A673 (cell line): ENCODE results near the gene TENM4.

ENCODE experiments used
- CTCF ChIP-seq: fragments of 300-800, 200-600 bp; sonication (generic); conservative IDR thresholded peaks from 2 replicates; pipeline ENCODE4 v1.5.1; 2017; ENCODE audit warnings: low read depth, mild to moderate bottlenecking, antibody characterized with exemption, low read length, moderate library complexity, mixed read lengths
- EZH2 ChIP-seq: fragments of 200-600 bp; sonication (generic); IDR thresholded peaks from 2 replicates; pipeline ENCODE4 v1.6.1; 2017; ENCODE audit warnings: borderline replicate concordance, low read depth, mild to moderate bottlenecking, mixed read lengths, antibody characterized with exemption, low read length; ENCODE audit not compliant: poor library complexity, severe bottlenecking

GRCh38 chr11:79060081-79060953, 380.5 kb downstream of the TENM4 start:
- TF ChIP-seq CTCF: no peak
- no peak for TF ChIP-seq EZH2
